ENCODE results near the gene ANKRD28. TPM values are rescaled to one million over a fixed set of nuclear protein-coding genes. Genes with fewer than 3 reads are reported as not detected.

The ANKRD28 gene
- total and polyA plus RNA-seq, 2 of the 13 experiments (the other 11 are each of a cell fraction or from before 2014, with no cell fraction given), result 21.0 to 28.9 TPM

DNA sequence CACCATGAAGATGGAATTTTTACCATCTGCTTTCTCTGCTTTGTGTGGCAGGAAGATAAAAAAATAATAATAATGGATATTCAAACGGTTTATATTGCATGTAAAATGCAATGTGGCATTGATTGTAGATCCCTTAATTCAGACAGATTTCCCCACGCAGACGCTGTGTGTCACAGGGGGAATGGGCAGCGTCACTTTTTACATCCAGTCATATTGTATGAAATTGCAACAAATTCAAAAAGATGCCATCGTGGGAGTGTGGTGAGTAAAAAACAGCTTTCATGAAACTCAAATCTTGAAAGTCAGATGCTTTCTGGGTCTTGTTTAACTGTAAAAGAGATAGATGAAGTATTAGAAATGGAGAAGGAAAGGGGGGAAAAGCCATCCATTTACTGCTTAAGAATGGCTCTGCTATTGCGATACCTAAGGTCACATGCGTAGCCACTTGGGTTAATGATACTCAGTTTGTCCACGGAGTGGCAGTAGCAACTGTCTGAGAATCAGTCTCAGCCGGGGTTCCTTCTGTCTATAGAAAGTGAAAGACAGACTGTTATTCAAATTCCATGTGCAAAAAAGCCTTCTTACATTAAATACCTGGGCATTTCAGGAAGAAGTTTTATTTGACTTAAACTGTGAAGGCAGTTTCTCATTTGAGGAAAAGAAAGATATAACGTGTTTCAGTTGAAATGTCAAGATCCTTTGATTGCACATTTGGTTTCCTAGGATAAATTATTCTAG lies 167.8 kb downstream of the ANKRD28 start (continued):
- no peak for TF ChIP-seq ZNF781 (CRISPR knock-in tag; IDR thresholded peaks at IDR 0.05; ENCODE audit: borderline replicate concordance, not compliant biosample characterization)
- TF ChIP-seq HOMEZ (CRISPR knock-in tag; IDR thresholded peaks at IDR 0.05; ENCODE audit: low read depth), result 0 out of 2 replicates have a peak, but pooled peaks have one; percentile 17
- no peak for TF ChIP-seq ZNF430 (CRISPR knock-in tag; IDR thresholded peaks at IDR 0.05)
- TF ChIP-seq SMC3 (IDR thresholded peaks at IDR 0.05; ENCODE audit: low read length), result peak; percentile 72
- no peak for TF ChIP-seq NFRKB (IDR thresholded peaks at IDR 0.05)
- no peak for TF ChIP-seq ZNF564 (CRISPR knock-in tag; IDR thresholded peaks at IDR 0.05)
- peak; percentile 77 for TF ChIP-seq CTCF (CRISPR knock-in tag; IDR thresholded peaks at IDR 0.05)
- TF ChIP-seq ZNF432 (CRISPR knock-in tag; IDR thresholded peaks at IDR 0.05; ENCODE audit: borderline replicate concordance), result no peak
- TF ChIP-seq MLLT10 (CRISPR knock-in tag; IDR thresholded peaks at IDR 0.05), result no peak
- no peak for TF ChIP-seq ZNF329 (CRISPR knock-in tag; IDR thresholded peaks at IDR 0.05; ENCODE audit: low read depth)
- TF ChIP-seq MXD4 (CRISPR knock-in tag; IDR thresholded peaks at IDR 0.05), result no peak
- TF ChIP-seq, protein P1, sequence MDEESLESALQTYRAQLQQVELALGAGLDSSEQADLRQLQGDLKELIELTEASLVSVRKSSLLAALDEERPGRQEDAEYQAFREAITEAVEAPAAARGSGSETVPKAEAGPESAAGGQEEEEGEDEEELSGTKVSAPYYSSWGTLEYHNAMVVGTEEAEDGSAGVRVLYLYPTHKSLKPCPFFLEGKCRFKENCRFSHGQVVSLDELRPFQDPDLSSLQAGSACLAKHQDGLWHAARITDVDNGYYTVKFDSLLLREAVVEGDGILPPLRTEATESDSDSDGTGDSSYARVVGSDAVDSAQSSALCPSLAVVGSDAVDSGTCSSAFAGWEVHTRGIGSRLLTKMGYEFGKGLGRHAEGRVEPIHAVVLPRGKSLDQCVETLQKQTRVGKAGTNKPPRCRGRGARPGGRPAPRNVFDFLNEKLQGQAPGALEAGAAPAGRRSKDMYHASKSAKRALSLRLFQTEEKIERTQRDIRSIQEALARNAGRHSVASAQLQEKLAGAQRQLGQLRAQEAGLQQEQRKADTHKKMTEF (CRISPR knock-in tag; IDR thresholded peaks at IDR 0.05), result no peak
- peak; percentile 55 for TF ChIP-seq RAD21 (CRISPR knock-in tag; IDR thresholded peaks at IDR 0.05)
- TF ChIP-seq ZNF251 (CRISPR knock-in tag; IDR thresholded peaks at IDR 0.05), result no peak
- no peak for TF ChIP-seq ZBTB7B (CRISPR knock-in tag; IDR thresholded peaks at IDR 0.05)
- peak; percentile 29; the same call in 1 of the 2 replicates for TF ChIP-seq CEBPB (IDR thresholded peaks at IDR 0.05; ENCODE audit: borderline replicate concordance, low read depth, low read length)
- TF ChIP-seq ZNF318 (CRISPR knock-in tag; IDR thresholded peaks at IDR 0.05), result no peak

Measured in HepG2 (cell line).